ENCODE measurements around the gene SBF2.

The SBF2 gene

GRCh38 chr11:9752091-9752490 lies 541.9 kb downstream of the SBF2 start:
- Histone ChIP-seq H3K27me3 (replicated peaks; ENCODE audit: insufficient read depth, low read length) (no peaks in the 10 kb centered on the region), H3K4me2 (ENCODE audit: low read depth, low read length) (no peak overlapping the region), H3K4me1 (ENCODE audit: low read length) (peaks cover 9% of the 10 kb centered on the region; the same call in 1 of the 2 replicates), H3K36me3 (replicated peaks; ENCODE audit: insufficient read depth, low read length) (no peaks in the 10 kb centered on the region), H3K9me3 (replicated peaks; ENCODE audit: insufficient read depth, low read length) (no peaks in the 10 kb centered on the region), H2AFZ (ENCODE audit: low read length) (no peak overlapping the region), H3K27ac (ENCODE audit: low read length) (no peak overlapping the region), H3F3A (ENCODE audit: insufficient read depth, low read length) (no peaks in the 10 kb centered on the region), H4K20me1 (ENCODE audit: insufficient read depth, low read length) (no peaks in the 10 kb centered on the region), H3K4me3 (ENCODE audit: low read length) (no peak overlapping the region), H3K79me2 (ENCODE audit: low read length) (no peaks in the 10 kb centered on the region), H3K9me2 (replicated peaks; ENCODE audit: insufficient read depth, low read length) (no peaks in the 10 kb centered on the region), H3K9ac (ENCODE audit: low read length) (no peak overlapping the region)
- no peak for DNase-seq
- no peak for TF ChIP-seq EZH2phosphoT487 (IDR thresholded peaks at IDR 0.05; ENCODE audit: low read length)
- no peak for TF ChIP-seq EZH2 (optimal IDR thresholded peaks at IDR 0.05; ENCODE audit: low read depth, low read length)
- no peak for TF ChIP-seq CTCF (IDR thresholded peaks at IDR 0.05; ENCODE audit: low read length)

DNA sequence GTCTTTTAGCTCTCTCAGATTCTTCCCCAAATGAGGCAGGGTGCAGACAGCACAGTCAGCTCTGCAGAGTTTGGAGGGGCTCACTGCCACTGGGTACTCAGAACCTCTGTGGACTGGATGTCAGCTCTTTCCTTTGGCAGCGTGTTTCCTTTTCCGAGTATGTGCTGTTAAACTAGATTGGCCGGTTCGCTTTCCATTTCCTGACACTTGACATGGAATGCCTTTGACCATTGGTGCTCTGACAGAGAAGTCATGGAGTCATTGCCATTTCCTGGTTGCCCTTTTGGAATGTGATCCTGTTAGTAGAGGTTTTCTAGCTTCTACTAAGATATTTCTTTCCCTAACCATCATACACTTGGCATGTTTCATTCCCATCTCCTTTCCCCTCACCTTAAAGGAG lies 543.5 kb downstream of the SBF2 start:
- Histone ChIP-seq H3F3A (ENCODE audit: insufficient read depth, low read length) (peaks cover 9% of the 10 kb centered on the region; the same call in 1 of the 2 replicates), H3K4me2 (ENCODE audit: low read depth, low read length) (no peak overlapping the region), H3K9ac (ENCODE audit: low read length) (no peak overlapping the region), H3K9me3 (replicated peaks; ENCODE audit: insufficient read depth, low read length) (no peaks in the 10 kb centered on the region), H2AFZ (ENCODE audit: low read length) (no peak overlapping the region), H3K9me2 (replicated peaks; ENCODE audit: insufficient read depth, low read length) (no peaks in the 10 kb centered on the region), H4K20me1 (ENCODE audit: insufficient read depth, low read length) (no peaks in the 10 kb centered on the region), H3K36me3 (replicated peaks; ENCODE audit: insufficient read depth, low read length) (no peaks in the 10 kb centered on the region), H3K4me3 (ENCODE audit: low read length) (no peak overlapping the region), H3K27ac (ENCODE audit: low read length) (no peak overlapping the region), H3K27me3 (replicated peaks; ENCODE audit: insufficient read depth, low read length) (no peaks in the 10 kb centered on the region), H3K79me2 (ENCODE audit: low read length) (no peaks in the 10 kb centered on the region), H3K4me1 (ENCODE audit: low read length) (peaks cover 19% of the 10 kb centered on the region)
- no peak for DNase-seq
- no peak for TF ChIP-seq EZH2phosphoT487 (IDR thresholded peaks at IDR 0.05; ENCODE audit: low read length)

- Histone ChIP-seq H3K4me2 (ENCODE audit: low read depth, low read length) (no peak overlapping the region), H3K27me3 (replicated peaks; ENCODE audit: insufficient read depth, low read length) (no peaks in the 10 kb centered on the region), H2AFZ (ENCODE audit: low read length) (no peak overlapping the region), H3K4me1 (ENCODE audit: low read length) (peaks cover 27% of the 10 kb centered on the region), H3F3A (ENCODE audit: insufficient read depth, low read length) (peaks cover 13% of the 10 kb centered on the region; the same call in 1 of the 2 replicates), H4K20me1 (ENCODE audit: insufficient read depth, low read length) (no peaks in the 10 kb centered on the region), H3K4me3 (ENCODE audit: low read length) (no peak overlapping the region), H3K9ac (ENCODE audit: low read length) (no peak overlapping the region), H3K27ac (ENCODE audit: low read length) (no peak overlapping the region), H3K9me3 (replicated peaks; ENCODE audit: insufficient read depth, low read length) (no peaks in the 10 kb centered on the region), H3K79me2 (ENCODE audit: low read length) (no peaks in the 10 kb centered on the region), H3K36me3 (replicated peaks; ENCODE audit: insufficient read depth, low read length) (no peaks in the 10 kb centered on the region), H3K9me2 (replicated peaks; ENCODE audit: insufficient read depth, low read length) (no peaks in the 10 kb centered on the region)
- TF ChIP-seq CTCF (IDR thresholded peaks at IDR 0.05; ENCODE audit: low read length), result peak; percentile 92
- TF ChIP-seq EZH2phosphoT487 (IDR thresholded peaks at IDR 0.05; ENCODE audit: low read length), result no peak
- DNase-seq, result peak; percentile 87
Observed at GRCh38 chr11:9748361-9748970, 545.6 kb downstream of the SBF2 start.

- Histone ChIP-seq H3F3A (ENCODE audit: insufficient read depth, low read length) (peaks cover 13% of the 10 kb centered on the region; the same call in 1 of the 2 replicates), H3K9ac (ENCODE audit: low read length) (no peak overlapping the region), H3K4me1 (ENCODE audit: low read length) (peaks cover 27% of the 10 kb centered on the region), H3K9me2 (replicated peaks; ENCODE audit: insufficient read depth, low read length) (no peaks in the 10 kb centered on the region), H3K27me3 (replicated peaks; ENCODE audit: insufficient read depth, low read length) (no peaks in the 10 kb centered on the region), H3K4me3 (ENCODE audit: low read length) (no peak overlapping the region), H3K36me3 (replicated peaks; ENCODE audit: insufficient read depth, low read length) (no peaks in the 10 kb centered on the region), H3K9me3 (replicated peaks; ENCODE audit: insufficient read depth, low read length) (no peaks in the 10 kb centered on the region), H4K20me1 (ENCODE audit: insufficient read depth, low read length) (no peaks in the 10 kb centered on the region), H3K27ac (ENCODE audit: low read length) (no peak overlapping the region), H3K79me2 (ENCODE audit: low read length) (no peaks in the 10 kb centered on the region), H3K4me2 (ENCODE audit: low read depth, low read length) (no peak overlapping the region), H2AFZ (ENCODE audit: low read length) (no peak overlapping the region)
- no peak for DNase-seq
- TF ChIP-seq EZH2phosphoT487 (IDR thresholded peaks at IDR 0.05; ENCODE audit: low read length) (no peak), EZH2 (optimal IDR thresholded peaks at IDR 0.05; ENCODE audit: low read depth, low read length) (no peak), CTCF (IDR thresholded peaks at IDR 0.05; ENCODE audit: low read length) (no peak)
Observed at GRCh38 chr11:9747828-9748227, 546.2 kb downstream of the SBF2 start.
